ENCODE data around the gene PLA2G5. TPM values are rescaled to one million over a fixed set of nuclear protein-coding genes. Genes with fewer than 3 reads are reported as not detected.

PLA2G5 gene
- total and polyA plus RNA-seq, 9 of the 15 experiments (the other 6 are each of a cell fraction or from before 2014, with no cell fraction given) = not detected

DNA sequence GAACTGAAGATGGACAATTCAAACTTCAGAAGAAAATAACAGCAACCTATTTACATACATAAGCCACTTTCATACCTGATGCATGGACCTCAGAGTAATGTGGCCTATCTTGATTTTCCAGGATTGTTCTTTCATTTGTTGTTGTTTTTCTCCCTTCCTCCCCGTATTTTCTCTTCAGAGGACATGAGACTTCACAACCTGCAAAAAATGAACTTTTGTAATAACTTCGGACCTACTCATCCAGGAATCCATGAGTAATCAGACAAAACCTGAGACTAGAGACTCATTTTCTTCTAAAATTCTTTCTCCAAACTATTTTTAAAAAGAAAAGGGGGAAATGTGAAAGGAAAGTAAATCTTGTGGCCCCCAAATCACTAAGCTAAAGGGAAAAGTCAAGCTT, 17.6 kb upstream of the PLA2G5 start:
- ChIA-PET POLR2A (no interaction called here), CTCF (ENCODE audit: low intra/inter-chr PET ratio) (no interaction called here)
- ATAC-seq (no peak), DNase-seq (ENCODE audit: extremely low read depth in 1 of 4, low spot score in 3 of 4) (no peak), FAIRE-seq (no peak)
- in situ Hi-C loops (cut with MboI) (no loop called here), intact Hi-C loops (cut with micrococcal nuclease) (no loop called here)
- Histone ChIP-seq H3K79me2 (ENCODE audit: control insufficient read depth, insufficient read depth, low read length) (no peaks in the 10 kb centered on the region), H3K4me2 (ENCODE audit: insufficient read depth, low read length) (no peak overlapping the region), H2AFZ (ENCODE audit: low read depth, low read length) (no peak overlapping the region), H3K9me1 (ENCODE audit: control insufficient read depth, insufficient read depth, low read length) (no peaks in the 10 kb centered on the region), H3K27ac (ENCODE audit: extremely low read depth, low read depth, low read length) (no peak overlapping the region), H4K20me1 (replicated peaks; ENCODE audit: control insufficient read depth, insufficient read depth, low read length) (no peaks in the 10 kb centered on the region), H3K36me3 (ENCODE audit: control insufficient read depth, insufficient read depth, low read length) (no peaks in the 10 kb centered on the region), H3K4me3 (no peak overlapping the region), H3K9ac (ENCODE audit: insufficient read depth in 1 of 2, low read depth in 2 of 2, low read length in 2 of 2) (no peak overlapping the region), H3K9me3 (replicated peaks; ENCODE audit: control insufficient read depth, insufficient read depth, low read depth, low read length) (no peaks in the 10 kb centered on the region), H3K27me3 (ENCODE audit: control insufficient read depth in 2 of 2, insufficient read depth in 2 of 2, low read length in 2 of 2) (no peaks in the 10 kb centered on the region), H3K4me1 (replicated peaks in 1 of 2; ENCODE audit: control insufficient read depth in 2 of 2, insufficient read depth in 2 of 2, low read length in 2 of 2) (no peaks in the 10 kb centered on the region)
- no TSS peak for BruUV-seq (replicated peaks)
- TF ChIP-seq U2AF1 (optimal IDR thresholded peaks at IDR 0.05; ENCODE audit: low read depth, low read length) = no peak
- TF ChIP-seq ETS2 (tag; IDR thresholded peaks at IDR 0.05; ENCODE audit: borderline replicate concordance, poor library complexity, severe bottlenecking) = no peak
- no peak for TF ChIP-seq BCOR (IDR thresholded peaks at IDR 0.05)
- no peak for TF ChIP-seq MECOM (CRISPR knock-in tag; IDR thresholded peaks at IDR 0.05)
- TF ChIP-seq ZNF444 (CRISPR knock-in tag; IDR thresholded peaks at IDR 0.05) = no peak
- TF ChIP-seq ZNF197 (CRISPR knock-in tag; IDR thresholded peaks at IDR 0.05; ENCODE audit: low read depth) = no peak
- TF ChIP-seq, protein P1, sequence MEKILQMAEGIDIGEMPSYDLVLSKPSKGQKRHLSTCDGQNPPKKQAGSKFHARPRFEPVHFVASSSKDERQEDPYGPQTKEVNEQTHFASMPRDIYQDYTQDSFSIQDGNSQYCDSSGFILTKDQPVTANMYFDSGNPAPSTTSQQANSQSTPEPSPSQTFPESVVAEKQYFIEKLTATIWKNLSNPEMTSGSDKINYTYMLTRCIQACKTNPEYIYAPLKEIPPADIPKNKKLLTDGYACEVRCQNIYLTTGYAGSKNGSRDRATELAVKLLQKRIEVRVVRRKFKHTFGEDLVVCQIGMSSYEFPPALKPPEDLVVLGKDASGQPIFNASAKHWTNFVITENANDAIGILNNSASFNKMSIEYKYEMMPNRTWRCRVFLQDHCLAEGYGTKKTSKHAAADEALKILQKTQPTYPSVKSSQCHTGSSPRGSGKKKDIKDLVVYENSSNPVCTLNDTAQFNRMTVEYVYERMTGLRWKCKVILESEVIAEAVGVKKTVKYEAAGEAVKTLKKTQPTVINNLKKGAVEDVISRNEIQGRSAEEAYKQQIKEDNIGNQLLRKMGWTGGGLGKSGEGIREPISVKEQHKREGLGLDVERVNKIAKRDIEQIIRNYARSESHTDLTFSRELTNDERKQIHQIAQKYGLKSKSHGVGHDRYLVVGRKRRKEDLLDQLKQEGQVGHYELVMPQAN (IDR thresholded peaks at IDR 0.05; ENCODE audit: borderline replicate concordance) = no peak
- 0% methylated on average over 2 of the region's 2 CpGs for WGBS (ENCODE audit: insufficient coverage, low coverage, missing lambda C conversion rate)

Measured in K562 (cell line).